Epithelial cell of esophagus (primary cell): ENCODE measurements around the gene SORCS2.
"Not testable (repeated sequence)": the region's sequence is repeated elsewhere in the genome, so short reads cannot be mapped to it uniquely, and the experiment has no call there.

Experiments
- DNase-seq: peaks from one replicate; pipeline ENCODE4 v3.0.0; 2010; ENCODE audit warnings: low read depth
- H3K4me3 ChIP-seq: 2 replicates; pipeline ENCODE4 v1.5.1; 2011; ENCODE audit warnings: mild to moderate bottlenecking, low read length, control low read depth
- CTCF ChIP-seq: IDR thresholded peaks from 2 replicates; pipeline ENCODE4 v1.5.1; 2011; ENCODE audit warnings: low read depth, mild to moderate bottlenecking, low read length, control low read depth, inconsistent platforms; ENCODE audit not compliant: insufficient read depth; ENCODE audit errors: missing control alignments

Gene SORCS2

GRCh38 chr4:7159923-7160322 is 32.4 kb upstream of the SORCS2 start:
- H3K4me3 ChIP-seq: no peak overlapping the region
- no peak for DNase-seq
- no peak for TF ChIP-seq CTCF

DNA sequence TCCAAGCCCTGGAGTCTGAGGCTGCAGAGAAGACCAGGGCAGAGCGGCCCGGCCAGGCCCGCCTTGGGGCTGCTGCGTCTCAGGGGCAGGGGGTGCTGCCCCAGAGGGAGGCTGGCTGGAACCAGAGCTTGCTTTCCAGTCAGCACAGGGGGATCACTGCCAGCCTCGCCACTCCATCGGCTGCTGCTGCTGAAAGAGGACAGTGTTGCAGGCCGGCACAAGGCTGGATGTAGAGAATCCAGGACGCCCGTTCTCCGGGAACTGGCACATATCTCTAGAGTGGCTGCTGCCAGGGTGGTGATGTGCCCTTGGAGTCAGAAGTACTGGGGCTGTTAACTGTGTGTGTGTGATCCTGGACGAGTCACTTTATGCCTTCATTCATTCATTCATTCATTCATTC is 31.9 kb upstream of the SORCS2 start:
- TF ChIP-seq CTCF: no peak
- no peak for DNase-seq
- H3K4me3 ChIP-seq: no peak overlapping the region

- H3K4me3 ChIP-seq: no peak overlapping the region
- no peak for DNase-seq
- TF ChIP-seq CTCF: no peak
These were observed 31.3 kb upstream of the SORCS2 start for GRCh38 chr4:7160951-7161440.

DNA sequence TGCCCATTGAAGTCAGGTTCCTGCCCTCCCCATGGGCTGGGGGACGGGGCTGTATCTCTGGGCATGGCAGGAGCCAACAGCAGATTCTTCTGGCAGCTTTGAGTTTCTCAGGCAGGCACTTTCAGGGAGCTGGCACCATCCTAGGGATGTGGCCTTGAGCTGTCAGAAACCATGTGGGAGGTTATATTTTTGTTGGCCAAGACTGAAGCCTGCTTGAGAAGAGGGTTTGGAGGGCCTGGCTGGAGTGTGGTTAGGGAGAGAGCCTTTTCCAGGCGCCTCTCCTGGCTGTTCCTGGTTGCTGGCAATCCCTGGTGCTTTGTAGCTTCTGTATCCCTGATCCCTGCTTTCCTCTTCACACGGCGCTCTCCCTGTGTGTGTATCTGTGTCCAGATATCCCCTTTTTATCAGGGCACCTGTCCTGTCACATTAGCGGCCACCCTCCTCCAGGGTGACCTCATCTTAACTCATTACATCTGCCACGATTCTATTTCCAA is 30.6 kb upstream of the SORCS2 start:
- DNase-seq: no peak
- no peak overlapping the region for H3K4me3 ChIP-seq
- no peak for TF ChIP-seq CTCF

- DNase-seq, H3K4me3 ChIP-seq: not testable (repeated sequence)
These were observed 27.1 kb upstream of the SORCS2 start for GRCh38 chr4:7165056-7165873.

DNA sequence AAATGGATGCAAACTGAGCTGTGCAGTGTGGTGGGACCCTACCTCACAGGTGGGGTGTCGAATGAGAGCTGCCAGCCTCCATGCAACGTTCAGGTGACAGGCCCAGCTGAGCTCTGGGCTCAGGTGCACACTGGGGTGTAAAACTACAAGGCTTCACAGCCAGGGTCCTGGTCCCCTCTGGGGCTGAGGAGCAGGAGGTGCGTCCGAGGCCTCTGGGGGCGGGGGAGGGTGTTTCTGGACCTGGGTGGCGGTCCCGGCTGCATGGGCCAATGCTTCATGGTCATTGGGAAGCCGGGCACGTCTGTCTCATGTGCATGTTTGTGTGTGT is 26.5 kb upstream of the SORCS2 start:
- no peak for TF ChIP-seq CTCF
- no peak for DNase-seq
- no peak overlapping the region for H3K4me3 ChIP-seq

DNA sequence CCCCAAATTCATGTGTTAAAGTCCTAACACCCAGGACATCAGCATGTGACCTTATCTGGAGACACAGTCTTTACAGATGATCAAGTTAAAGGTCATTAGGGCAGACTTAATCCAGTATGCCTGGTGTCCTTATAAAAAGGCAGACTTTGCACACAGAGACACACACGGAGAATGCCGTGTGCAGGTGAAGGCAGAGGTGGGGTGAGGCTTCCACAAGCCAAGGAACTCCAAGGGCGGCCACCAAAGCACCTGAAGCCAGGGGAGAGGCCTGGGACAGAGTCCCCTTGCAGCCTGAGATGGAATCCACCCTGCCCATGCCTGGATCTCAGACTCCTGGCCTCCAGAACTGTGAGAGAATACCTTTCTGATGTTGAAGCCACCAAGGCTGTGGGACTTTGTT is 26.1 kb upstream of the SORCS2 start:
- H3K4me3 ChIP-seq: no peak overlapping the region
- no peak for TF ChIP-seq CTCF
- no peak for DNase-seq
